Thymus (tissue), 11 donors: ENCODE data around the gene CARNS1. TPM values are rescaled to one million over a fixed set of nuclear protein-coding genes. Genes with fewer than 3 reads are reported as not detected.

Source experiments
- DNase-seq, 9 donors: peaks; one replicate each; pipeline ENCODE4 v3.0.0-alpha.2; 2013; ENCODE audit warnings: low spot score in 9 of 9, low read depth in 6 of 9, missing footprints in 1 of 9
- H3K27ac ChIP-seq, 2 donors: one replicate each; pipeline ENCODE4 v1.5.1; 2013; ENCODE audit warnings: control low read depth in 1 of 2, low read depth in 1 of 2, low read length in 1 of 2, mild to moderate bottlenecking in 1 of 2, moderate library complexity in 1 of 2
- H3K27me3 ChIP-seq, 2 donors: one replicate each; pipeline ENCODE4 v1.5.1; 2013; ENCODE audit warnings: low read length in 1 of 2; ENCODE audit not compliant: control insufficient read depth in 2 of 2, insufficient read depth in 1 of 2
- H3K36me3 ChIP-seq, 2 donors: one replicate each; pipeline ENCODE4 v1.5.1; 2013; ENCODE audit warnings: low read length in 1 of 2, mild to moderate bottlenecking in 1 of 2, moderate library complexity in 1 of 2; ENCODE audit not compliant: control insufficient read depth in 2 of 2, insufficient read depth in 2 of 2
- H3K4me1 ChIP-seq, 2 donors: one replicate each; pipeline ENCODE4 v1.5.1; 2013; ENCODE audit warnings: low read length in 2 of 2; ENCODE audit not compliant: control insufficient read depth in 2 of 2, insufficient read depth in 2 of 2
- H3K4me3 ChIP-seq, 2 donors: one replicate each; pipeline ENCODE4 v1.5.1; 2013; ENCODE audit warnings: low read length in 2 of 2, control low read depth in 1 of 2, mild to moderate bottlenecking in 1 of 2
- H3K9me3 ChIP-seq, 2 donors: one replicate each; pipeline ENCODE4 v1.5.1; 2013; ENCODE audit warnings: low read length in 1 of 2, mild to moderate bottlenecking in 1 of 2; ENCODE audit not compliant: control insufficient read depth in 2 of 2, insufficient read depth in 1 of 2
- WGBS: extraction: QIAGEN DNeasy Blood & Tissue Kit; methylation state at CpG from one replicate; pipeline ENCODE4 v1.1.7; 2013; 5-methylcytosine and 5-hydroxymethylcytosine counted together
- polyA plus RNA-seq: library from polyadenylated mRNA; stranded (reverse); fragments of 200-250 nt; gene quantifications from one replicate; pipeline ENCODE4 v1.2.3, GENCODE V29; 2013
- total RNA-seq: library from RNA; stranded (reverse); fragments of 120-200 nt; gene quantifications from one replicate; pipeline ENCODE4 v1.2.4, GENCODE V29; 2013
- donor health status: healthy.

CARNS1 gene
- total and polyA plus RNA-seq, 2 donors = 0.57 to 1.7 TPM

DNA sequence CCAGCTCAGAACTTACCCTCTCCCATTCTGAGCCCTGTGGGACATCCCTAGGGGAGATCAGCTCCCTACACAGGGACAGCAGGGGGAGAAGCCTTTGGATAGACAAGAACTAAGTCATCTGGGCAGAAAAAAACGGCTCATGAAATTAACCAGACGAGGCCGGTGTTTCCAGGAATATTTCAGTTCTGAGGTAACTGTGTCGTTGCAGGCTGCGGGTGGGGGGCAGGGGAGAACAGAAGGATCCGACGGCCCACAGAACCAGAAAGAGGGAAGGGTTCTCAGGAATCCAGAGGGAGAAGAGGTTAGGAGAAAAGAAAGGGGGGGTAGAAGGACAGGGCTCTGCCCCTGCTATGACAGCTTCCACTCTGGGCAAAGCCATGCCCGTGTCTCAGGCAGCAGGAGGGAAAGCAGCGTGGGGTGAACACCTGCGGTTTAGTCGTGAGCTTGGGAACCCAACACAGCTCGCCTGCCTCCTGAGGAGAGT, 45.6 kb upstream of the CARNS1 start:
- Histone ChIP-seq H3K27ac (no peak overlapping the region), H3K9me3 (peaks cover 0 to 13% of the 10 kb centered on the region in 2 donors), H3K4me3 (no peak overlapping the region), H3K27me3 (peaks cover 35 to 82% of the 10 kb centered on the region in 2 donors), H3K36me3 (no peaks in the 10 kb centered on the region), H3K4me1 (peaks cover 15 to 57% of the 10 kb centered on the region in 2 donors)
- 38% methylated on average over 12 of the region's 12 CpGs for WGBS
- no peak for DNase-seq

DNA sequence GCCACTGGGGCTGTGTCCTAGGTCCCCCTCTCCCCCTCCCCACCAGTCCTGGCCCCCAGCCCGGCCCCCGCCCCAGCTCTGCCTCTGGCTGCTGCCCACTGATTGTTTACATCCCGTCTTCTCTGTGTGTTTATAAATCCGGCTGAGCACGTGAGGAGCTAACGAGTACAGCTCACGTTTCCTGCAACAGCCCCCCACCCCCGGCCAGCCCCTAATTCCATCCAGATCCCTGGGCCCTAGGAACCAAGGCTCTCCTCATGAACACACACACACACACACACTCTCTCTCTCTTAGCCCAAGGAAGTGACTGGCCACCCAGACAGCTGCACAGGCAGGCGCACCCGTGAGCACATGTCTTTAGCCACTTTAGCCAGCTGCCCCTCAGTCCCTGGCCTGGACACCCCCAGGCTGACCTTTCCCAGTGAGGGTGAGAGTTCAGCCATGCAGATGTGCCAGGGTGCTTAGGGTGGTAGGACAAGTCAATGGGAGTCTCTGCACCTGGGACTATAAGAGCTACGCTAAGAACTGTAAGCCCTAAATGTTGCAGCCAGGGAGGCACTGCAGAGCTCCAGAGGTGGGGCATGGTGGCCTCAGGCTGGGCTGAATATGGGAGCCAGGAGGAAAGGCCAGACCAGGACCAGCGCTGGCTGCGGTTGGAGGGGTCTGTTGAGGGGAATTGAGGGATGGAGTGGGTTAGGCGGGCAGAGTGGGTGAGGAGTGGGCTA, 45.0 kb upstream of the CARNS1 start:
- Histone ChIP-seq H3K4me3 (no peak overlapping the region), H3K4me1 (peaks cover 15 to 58% of the 10 kb centered on the region in 2 donors), H3K36me3 (no peaks in the 10 kb centered on the region), H3K9me3 (peaks cover 0 to 13% of the 10 kb centered on the region in 2 donors), H3K27ac (no peak overlapping the region), H3K27me3 (peaks cover 41 to 86% of the 10 kb centered on the region in 2 donors)
- no peak for DNase-seq
- 56% methylated on average over 14 of the region's 14 CpGs for WGBS

DNA sequence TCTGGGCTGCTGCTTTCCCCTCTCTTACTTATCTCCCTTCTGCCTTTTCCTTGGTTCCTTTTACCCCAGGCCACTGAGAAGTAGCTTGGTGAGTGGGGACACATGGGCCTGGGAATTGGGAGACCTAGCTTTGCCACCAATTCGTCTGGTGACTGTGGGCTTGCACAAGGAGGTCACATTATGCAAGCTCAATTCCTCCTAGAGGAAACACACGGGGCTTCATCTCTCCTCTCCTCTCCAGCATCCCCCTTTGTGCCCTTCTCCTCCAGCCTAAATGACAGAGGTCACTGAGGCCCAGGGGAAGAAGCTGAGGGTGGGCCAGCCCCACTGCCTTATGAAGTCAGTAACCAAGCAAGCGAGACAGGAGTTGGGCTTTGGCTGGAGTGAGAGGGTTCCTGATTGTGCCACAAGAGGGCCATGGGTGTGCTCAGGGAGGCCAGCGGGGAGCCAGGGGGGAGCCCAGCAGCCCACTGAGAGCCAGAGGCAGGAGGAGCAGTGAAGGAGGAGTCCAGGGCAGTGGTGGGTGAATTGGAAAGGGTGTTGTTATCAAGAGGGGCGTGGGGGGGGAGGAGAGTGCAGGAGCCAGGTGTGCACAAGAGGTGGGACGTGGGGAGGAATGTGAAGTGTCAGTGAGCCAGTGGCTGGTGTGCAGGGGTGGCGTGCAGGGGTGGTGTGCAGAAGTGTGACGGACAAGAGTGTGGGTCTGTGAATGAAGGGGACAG, 44.1 kb upstream of the CARNS1 start:
- H3K27me3 ChIP-seq = peaks cover 50 to 92% of the 10 kb centered on the region in 2 donors
- no peak overlapping the region for H3K4me3 ChIP-seq
- peaks cover 0 to 15% of the 10 kb centered on the region in 2 donors for H3K9me3 ChIP-seq
- H3K4me1 ChIP-seq = peaks cover 15 to 64% of the 10 kb centered on the region in 2 donors
- H3K36me3 ChIP-seq = no peaks in the 10 kb centered on the region
- H3K27ac ChIP-seq = no peak overlapping the region
- DNase-seq = no peak
- WGBS = 73% methylated on average over 8 of the region's 8 CpGs

DNA sequence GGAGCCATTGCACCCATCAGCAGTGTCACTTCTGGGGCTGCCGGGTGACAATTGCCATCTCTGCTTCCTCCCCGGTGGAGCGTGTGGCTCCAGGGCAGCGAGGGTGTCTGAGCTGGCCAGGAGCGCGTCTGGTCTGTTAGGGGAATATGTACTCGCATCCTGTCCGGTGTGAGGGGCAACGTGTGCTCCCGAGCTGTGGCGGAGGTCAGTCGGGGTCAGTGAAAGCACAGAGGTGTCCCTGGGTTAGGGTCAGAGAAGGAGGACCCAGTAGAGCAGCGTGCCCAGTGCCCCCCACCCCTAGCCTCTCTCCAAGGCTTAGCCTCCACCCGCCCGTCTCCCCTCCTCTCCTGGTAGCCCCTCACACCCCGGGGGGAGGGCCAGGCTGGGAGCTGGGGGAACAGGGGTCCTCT, 43.6 kb upstream of the CARNS1 start:
- peaks cover 54 to 94% of the 10 kb centered on the region in 2 donors for H3K27me3 ChIP-seq
- no peak overlapping the region for H3K4me3 ChIP-seq
- no peaks in the 10 kb centered on the region for H3K36me3 ChIP-seq
- H3K27ac ChIP-seq = no peak overlapping the region
- H3K4me1 ChIP-seq = peaks cover 15 to 63% of the 10 kb centered on the region in 2 donors
- peaks cover 0 to 17% of the 10 kb centered on the region in 2 donors for H3K9me3 ChIP-seq
- no peak for DNase-seq
- 45% methylated on average over 16 of the region's 16 CpGs for WGBS

DNA sequence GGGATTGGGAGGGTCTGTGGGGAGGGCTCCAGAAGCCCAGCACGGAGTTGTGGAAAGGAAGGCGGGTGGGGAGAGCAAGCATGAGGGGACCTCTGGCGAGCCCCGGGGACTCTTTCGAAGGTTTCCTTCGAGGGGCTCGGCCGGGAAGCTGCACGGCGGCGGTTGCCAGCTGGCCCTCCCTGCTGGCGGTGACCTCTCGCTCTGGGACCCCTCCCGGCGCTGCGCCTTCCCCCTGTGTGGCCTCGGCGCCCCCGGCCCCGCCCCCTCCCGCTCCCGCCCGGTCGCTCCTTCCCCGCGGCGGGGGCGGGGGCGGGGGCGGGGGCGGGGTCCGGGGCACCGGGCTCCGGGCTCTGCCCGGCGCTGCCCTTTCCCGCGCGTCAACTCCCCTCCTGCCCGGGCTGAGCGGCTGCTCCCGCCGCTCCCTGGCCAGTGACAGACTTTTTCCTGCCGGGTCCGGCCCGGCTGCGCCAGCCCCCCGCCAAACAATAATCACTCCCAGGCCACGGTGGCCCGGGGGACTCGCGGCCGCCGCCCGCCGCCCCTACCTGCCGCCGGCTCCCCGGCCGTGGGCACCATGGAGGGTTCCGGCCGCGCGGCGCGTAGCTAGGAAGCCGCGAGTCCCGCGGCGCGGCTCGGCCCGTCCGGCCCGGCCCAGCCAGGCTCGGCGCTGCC, 43.0 kb upstream of the CARNS1 start:
- Histone ChIP-seq H3K27me3 (peaks cover 54 to 96% of the 10 kb centered on the region in 2 donors), H3K4me1 (peaks cover 15 to 61% of the 10 kb centered on the region in 2 donors), H3K4me3 (peak overlapping the region in 1 of 2 donors; percentile 49), H3K27ac (peak overlapping the region in 1 of 2 donors; percentile 31), H3K9me3 (peaks cover 0 to 17% of the 10 kb centered on the region in 2 donors), H3K36me3 (no peaks in the 10 kb centered on the region)
- WGBS = 2% methylated on average over 78 of the region's 78 CpGs
- DNase-seq = no peak

DNA sequence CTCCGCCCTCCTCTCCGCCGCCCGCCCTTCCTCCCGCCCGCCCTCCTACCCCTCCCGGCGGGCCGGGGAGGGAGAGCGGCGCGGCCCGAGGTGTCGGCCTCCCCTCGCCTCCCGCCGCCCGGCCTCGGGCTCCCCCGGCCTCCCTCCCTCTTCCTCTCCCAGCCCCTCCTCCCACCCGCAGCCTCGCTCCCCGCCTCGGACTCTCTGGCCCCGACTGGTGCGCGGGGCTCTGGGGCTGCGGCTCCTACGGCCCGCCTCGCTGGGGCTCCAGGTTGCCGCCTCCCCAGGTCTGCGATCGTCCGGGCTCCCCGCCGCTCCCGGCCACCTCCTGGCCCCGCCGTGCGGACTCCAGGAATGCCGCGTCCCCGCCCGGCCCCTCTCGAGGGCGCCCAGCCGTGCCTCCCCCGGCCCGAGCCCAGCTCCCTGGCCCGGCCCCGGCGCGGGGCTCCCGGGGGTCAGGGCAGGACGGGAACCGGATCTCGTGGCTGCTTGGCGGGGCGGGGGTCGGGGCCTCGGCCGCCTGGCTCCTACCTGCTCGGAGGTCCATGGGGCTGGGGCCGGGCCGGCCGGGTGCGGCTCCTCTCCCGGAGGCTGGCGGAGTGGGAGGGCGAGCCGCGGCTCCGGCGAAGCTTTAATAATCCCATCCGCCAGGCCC, 42.4 kb upstream of the CARNS1 start, which contains the start of gene CLCF1:
TSS of gene CLCF1 (minus strand) at position 606 of the 655 bp plus-strand sequence. CDS start at position 547, 59 bp downstream.
- Histone ChIP-seq H3K4me1 (peaks cover 15 to 61% of the 10 kb centered on the region in 2 donors), H3K9me3 (peaks cover 0 to 17% of the 10 kb centered on the region in 2 donors)
- 1% methylated on average over 63 of the region's 76 CpGs for WGBS

DNA sequence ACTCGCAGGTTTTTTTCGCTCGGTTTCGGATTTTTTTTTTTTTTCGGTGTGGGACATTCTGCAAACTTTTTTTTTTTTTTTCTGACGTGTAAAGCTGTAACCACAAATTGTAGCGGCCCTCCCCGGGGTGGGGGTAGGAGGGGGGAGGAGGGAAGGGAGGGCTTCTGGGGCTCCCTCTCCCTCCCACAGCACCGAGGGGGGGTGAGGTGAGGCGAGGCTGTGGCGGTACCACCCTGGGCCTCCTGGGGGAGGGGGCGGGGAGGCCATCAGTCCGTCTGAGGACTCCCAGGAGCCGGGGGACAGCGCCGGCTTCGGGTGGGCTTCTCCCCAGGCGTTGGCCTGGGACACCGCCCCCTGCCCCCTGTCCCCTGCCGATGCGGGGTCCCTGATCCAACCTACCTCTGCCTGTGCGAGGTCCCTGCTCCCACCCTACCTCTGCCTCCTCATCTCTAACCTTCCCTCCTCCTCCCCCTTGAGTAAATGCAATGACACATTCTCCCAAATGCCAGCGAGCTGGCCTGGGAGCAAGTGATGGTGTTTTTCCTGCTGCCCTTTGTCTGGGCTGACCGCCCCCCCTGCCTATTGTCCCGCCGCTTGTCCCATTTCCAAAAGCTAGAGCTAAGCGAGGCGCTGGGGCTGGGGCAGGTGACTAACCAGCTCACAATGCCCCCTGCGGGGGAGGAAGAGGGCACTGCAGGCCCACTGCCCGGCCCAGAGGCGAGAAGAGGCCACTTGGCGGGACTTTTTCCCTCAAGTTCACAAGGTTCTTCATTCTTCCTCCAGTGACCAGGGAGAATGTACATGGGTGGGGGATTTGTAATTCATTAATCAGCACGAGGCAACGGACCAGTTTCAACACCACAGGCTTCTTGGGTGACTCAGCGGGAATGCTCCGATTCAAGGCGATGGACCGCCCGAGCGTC, 41.6 kb upstream of the CARNS1 start:
- Histone ChIP-seq H3K36me3 (no peaks in the 10 kb centered on the region), H3K4me1 (peaks cover 15 to 57% of the 10 kb centered on the region in 2 donors), H3K4me3 (peak overlapping the region in 1 of 2 donors; percentile 49), H3K9me3 (peaks cover 0 to 17% of the 10 kb centered on the region in 2 donors), H3K27ac (no peak overlapping the region), H3K27me3 (peaks cover 58 to 94% of the 10 kb centered on the region in 2 donors)
- peak in 1 of 9 donors; percentile 57 for DNase-seq
- WGBS = 4% methylated on average over 40 of the region's 40 CpGs

More for the DNA sequence above, 42.4 kb upstream of the CARNS1 start, which contains the start of gene CLCF1:
- peak within 1 kb of the TSS in 1 of 2 donors; percentile 65 for H3K27ac ChIP-seq
- DNase-seq = no peak
- peak within 1 kb of the TSS in 1 of 2 donors; percentile 49 for H3K4me3 ChIP-seq
- peaks cover 56 to 97% of the 10 kb centered on the region in 2 donors for H3K27me3 ChIP-seq
- no peaks in the 10 kb centered on the region for H3K36me3 ChIP-seq
